Sigmoid colon (tissue), 4 donors: ENCODE data around the gene ZNF507.

Source experiments
- EP300 ChIP-seq, 4 donors: sonication (generic); formaldehyde crosslinking; IDR thresholded peaks; one replicate each; pipeline ENCODE4 v1.6.1; 2017; ENCODE audit warnings: antibody characterized with exemption in 4 of 4
- POLR2A ChIP-seq, 2 donors: fragments of 450-650 bp; IDR thresholded peaks; one replicate each; pipeline ENCODE4 v1.6.1; 2016; ENCODE audit warnings: antibody characterized with exemption in 2 of 2, mild to moderate bottlenecking in 2 of 2, moderate library complexity in 2 of 2
- POLR2AphosphoS5 ChIP-seq, 4 donors: sonication (generic); formaldehyde crosslinking; IDR thresholded peaks; one replicate each; pipeline ENCODE4 v1.6.1; 2017; ENCODE audit warnings: antibody characterized with exemption in 4 of 4
- TF ChIP-seq, protein P1 (sequence below), 4 experiments: fragments of 450-650 bp in 3 of 4; fragments of 200-600 bp in 1 of 4; IDR thresholded peaks; one replicate each; pipeline ENCODE4 v1.5.1; 2016 to 2019; ENCODE audit warnings: antibody characterized with exemption in 4 of 4, mild to moderate bottlenecking in 3 of 4, moderate library complexity in 2 of 4

DNA sequence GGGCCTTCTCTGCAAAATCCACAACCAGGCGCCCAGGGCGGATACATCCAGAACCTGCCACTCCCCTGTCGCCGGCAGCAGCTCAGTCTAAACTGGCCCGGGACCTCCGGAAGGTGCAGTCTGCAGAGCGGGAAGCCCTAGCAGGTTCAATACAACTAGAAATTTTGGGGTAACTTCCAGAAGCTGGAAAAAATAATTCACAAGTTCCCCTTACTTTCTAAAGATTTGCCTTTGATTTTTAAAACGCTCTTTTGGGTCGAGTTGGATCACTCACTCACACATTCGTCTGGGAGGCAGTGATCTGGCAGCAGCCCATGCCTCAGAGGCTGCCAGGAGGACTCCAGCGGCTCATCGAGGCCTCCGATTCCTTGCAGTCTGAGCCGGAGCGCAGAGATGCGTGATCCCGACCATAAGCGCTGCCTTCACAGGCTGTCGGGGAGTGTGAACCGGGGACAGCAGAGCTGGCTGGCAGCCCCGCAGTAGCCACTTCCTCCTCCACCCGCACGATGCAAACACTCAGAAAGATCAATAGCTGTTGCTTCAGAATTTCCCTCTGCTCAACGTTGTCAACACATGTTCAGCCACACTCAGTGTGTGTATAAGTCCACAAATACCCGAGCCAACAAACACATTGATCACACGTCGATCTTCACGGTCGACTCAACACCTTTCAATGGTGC lies 35.6 kb upstream of the ZNF507 start:
- TF ChIP-seq, protein P1, sequence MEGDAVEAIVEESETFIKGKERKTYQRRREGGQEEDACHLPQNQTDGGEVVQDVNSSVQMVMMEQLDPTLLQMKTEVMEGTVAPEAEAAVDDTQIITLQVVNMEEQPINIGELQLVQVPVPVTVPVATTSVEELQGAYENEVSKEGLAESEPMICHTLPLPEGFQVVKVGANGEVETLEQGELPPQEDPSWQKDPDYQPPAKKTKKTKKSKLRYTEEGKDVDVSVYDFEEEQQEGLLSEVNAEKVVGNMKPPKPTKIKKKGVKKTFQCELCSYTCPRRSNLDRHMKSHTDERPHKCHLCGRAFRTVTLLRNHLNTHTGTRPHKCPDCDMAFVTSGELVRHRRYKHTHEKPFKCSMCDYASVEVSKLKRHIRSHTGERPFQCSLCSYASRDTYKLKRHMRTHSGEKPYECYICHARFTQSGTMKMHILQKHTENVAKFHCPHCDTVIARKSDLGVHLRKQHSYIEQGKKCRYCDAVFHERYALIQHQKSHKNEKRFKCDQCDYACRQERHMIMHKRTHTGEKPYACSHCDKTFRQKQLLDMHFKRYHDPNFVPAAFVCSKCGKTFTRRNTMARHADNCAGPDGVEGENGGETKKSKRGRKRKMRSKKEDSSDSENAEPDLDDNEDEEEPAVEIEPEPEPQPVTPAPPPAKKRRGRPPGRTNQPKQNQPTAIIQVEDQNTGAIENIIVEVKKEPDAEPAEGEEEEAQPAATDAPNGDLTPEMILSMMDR (IDR thresholded peaks at IDR 0.05) = no peak
- no peak for TF ChIP-seq POLR2AphosphoS5 (IDR thresholded peaks at IDR 0.05)
- no peak for TF ChIP-seq POLR2A (IDR thresholded peaks at IDR 0.05)
- no peak for TF ChIP-seq EP300 (IDR thresholded peaks at IDR 0.05)
